DMS153 (cell line): Measurements from ENCODE around the gene SLC25A13.
A peak's percentile ranks its signal among the peaks of the same experiment; 100 is the strongest.
"Not testable (repeated sequence)": the region's sequence is repeated elsewhere in the genome, so short reads cannot be mapped to it uniquely, and the experiment has no call there.

Experiments used
- DNase-seq: peaks from one replicate; lab custom pipeline; 2025; lab: John Stamatoyannopoulos, UW

Gene SLC25A13

DNA sequence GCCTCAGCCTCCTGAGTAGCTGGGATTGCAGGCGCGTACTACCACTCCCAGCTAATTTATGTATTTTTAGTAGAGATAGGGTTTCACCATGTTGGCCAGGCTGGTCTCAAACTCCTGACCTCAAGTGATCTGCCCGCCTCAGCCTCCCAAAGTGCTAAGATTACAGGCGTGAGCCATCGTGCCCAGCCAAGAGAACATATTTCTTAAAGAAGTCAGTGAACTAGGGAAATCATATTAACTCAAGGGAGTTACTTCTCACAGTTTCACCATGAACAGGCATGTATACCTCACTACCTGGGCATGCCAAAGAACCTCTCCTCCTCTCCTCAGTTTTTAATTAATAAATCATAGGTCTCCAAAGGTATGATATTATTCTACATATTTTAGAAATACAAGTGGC is 24.5 kb downstream of the SLC25A13 start:
- not testable (repeated sequence) for DNase-seq

DNA sequence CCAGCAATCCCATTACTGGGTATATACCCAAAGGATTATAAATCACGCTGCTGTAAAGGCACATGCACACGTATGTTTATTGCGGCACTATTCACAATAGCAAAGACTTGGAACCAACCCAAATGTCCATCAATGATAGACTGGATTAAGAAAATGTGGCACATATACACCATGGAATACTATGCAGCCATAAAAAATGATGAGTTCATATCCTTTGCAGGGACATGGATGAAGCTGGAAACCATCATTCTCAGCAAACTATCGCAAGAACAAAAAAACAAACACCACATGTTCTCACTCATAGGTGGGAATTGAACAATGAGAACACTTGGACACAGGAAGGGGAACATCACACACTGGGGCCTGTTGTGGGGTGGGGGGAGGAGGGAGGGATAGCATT is 28.0 kb downstream of the SLC25A13 start:
- not testable (repeated sequence) for DNase-seq

- no peak for DNase-seq
Observed at GRCh38 chr7:96287559-96287958, 34.3 kb downstream of the SLC25A13 start.

- no peak for DNase-seq
Observed at GRCh38 chr7:96287132-96287531, 34.8 kb downstream of the SLC25A13 start.

DNA sequence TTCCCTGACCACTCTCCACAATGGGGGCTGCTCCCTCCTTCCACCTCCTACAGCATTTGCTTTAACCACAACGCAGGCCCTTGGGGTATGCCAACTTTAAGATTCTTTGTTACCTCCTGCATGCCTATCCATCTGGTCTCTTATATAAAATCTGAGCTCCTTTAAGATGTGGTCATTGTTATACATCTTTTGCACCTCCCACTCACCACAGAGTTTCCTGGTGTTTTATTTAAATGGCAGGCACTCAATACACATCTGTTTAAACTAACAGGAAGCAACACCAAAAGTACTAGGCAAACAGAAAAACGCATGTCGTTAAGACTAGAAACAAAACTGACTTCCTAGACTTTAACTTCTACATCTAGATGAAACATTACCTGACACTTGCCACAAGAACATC is 36.3 kb downstream of the SLC25A13 start:
- DNase-seq, result peak; percentile 17

DNA sequence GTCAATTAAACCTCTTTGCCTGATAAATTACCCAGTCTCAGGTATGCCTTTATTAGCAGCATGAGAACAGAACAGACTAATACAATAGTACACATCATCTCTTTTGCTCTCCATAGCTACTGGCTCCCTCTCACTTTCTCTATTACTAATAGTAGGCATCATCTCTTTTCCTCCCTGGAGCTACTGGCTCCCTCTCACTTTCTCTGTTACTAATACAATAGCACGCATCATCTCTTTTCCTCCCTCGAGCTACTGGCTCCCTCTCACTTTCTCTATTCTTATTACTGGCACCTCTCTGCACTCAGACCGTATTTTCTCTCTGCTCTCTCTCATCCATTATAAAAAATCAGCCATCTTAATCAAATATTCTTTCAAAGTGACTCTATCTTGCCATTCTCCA is 37.1 kb downstream of the SLC25A13 start:
- DNase-seq, result no peak

GRCh38 chr7:96284240-96284639 is 37.7 kb downstream of the SLC25A13 start:
- DNase-seq, result no peak

- no peak for DNase-seq
Observed at GRCh38 chr7:96282835-96283234, 39.1 kb downstream of the SLC25A13 start.

DNA sequence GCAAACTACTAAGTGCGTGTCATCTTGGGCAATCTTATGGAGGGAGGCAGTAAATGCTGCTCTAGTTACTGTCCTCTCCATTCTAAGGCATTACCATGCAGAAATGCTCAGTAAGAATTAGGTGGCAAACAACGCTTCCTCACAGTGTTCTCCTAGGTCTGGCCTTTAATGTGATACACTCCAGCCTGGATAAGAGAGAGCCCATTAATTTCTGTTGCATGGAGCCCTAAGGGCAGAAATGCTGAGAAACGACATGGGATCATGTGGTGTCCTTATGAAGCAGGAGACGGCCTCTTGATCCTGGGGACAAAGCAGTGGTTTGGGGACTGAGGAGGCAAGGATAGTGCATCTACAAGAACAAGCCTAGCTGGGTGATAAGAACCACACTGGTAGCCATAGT is 44.0 kb downstream of the SLC25A13 start:
- no peak for DNase-seq

DNA sequence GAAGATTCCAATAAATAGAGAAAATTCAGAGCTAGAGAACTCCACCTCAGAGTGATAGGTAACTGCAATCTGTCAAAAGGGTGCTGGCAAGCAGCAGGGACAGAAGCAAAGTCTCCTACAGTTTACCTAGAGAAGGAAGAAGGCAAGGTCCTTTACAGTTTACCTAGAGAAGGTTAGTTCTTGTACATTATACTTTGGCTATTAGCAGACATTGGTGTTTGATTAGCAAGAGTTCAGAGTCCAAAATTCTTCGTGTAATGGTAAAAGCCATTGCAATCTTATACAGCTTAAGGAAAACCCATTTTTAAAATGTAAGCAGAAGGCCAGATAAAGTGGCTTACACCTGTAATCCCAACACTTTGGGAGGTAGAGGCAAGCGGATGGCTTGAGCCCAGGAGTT is 45.9 kb downstream of the SLC25A13 start:
- DNase-seq, result no peak

- DNase-seq, result no peak
Observed at GRCh38 chr7:96273716-96274115, 48.2 kb downstream of the SLC25A13 start.

GRCh38 chr7:96269246-96269994 is 52.5 kb downstream of the SLC25A13 start:
- DNase-seq, result no peak

DNA sequence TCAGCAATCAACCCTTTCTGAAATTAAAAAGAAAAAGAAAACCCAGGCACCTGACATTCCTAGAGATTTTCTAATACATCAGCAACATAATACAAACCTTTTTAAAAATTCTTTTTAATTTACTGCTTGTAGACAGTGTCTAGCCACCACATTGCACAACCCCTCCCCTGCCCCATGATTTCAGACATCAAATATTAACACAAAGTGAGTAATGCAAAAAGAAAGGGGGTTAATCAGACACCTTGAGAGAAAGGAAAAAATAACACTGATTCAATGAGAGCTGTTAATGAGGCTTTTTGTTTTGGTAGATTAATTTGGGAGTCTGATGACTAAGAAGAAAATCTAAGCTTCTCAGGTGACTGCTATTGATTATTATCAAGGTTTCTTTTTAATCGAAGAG is 55.3 kb downstream of the SLC25A13 start:
- no peak for DNase-seq

DNA sequence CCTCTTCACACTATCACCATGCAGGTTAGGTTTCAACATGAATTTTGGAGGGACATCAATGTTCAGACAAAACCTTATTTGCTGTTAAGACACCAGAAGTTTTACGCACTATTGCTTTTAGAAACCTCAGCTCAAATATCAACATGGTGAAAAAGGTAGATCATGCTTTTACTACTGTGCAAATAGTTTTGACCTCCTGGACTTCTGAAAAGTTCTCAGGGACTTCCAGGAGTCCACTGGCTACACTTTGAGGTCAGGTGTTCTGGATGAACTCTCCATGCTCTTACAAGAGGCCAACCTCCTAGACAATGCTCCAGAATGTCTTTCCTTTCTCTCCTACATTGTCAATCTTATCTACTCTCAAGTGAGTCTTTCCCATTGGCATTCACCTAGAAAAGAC is 55.9 kb downstream of the SLC25A13 start:
- no peak for DNase-seq

- DNase-seq, result no peak
Observed at GRCh38 chr7:96253964-96254363, 67.9 kb downstream of the SLC25A13 start.

DNA sequence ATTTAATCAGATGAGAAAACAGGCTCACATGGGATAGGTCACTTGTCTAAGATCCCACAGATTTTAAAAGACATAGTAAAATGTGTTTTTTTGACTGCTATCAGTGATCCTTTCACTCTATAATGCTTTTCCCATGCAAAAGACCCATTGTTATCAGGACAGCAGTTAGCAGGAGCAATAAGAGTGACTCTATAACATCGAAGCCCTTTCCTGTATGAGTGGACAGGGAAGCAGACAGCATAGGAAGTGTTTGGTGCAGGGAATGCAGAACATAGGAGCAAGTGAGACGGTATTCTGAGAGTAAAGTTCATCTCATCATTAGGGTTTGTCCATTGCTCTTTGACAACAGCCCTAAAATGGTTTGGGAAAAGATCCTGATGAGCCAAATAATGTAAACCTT is 68.5 kb downstream of the SLC25A13 start:
- no peak for DNase-seq

- DNase-seq, result no peak
Observed at GRCh38 chr7:96250776-96251361, 71.0 kb downstream of the SLC25A13 start.

- DNase-seq, result no peak
Observed at GRCh38 chr7:96248405-96248804, 73.5 kb downstream of the SLC25A13 start.

DNA sequence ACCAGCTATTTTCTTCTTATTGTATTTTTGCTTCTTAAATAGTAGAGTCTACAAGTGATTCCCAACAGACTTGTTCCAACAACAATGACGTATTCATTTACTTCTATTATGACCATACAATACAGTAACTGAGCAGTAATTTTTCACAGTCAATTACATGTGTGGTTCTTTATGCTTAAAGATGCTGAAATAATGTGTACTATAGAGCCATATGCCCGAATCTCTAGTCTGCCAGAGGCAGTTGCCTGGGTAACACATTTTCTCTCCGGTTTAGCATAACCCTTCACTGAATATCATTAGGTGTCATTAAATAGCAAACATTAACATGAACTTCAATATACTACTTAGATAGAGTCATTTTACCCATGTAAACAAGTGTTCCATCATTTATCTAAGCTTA is 75.0 kb downstream of the SLC25A13 start:
- DNase-seq, result no peak

GRCh38 chr7:96244992-96245292 is 77.0 kb downstream of the SLC25A13 start:
- no peak for DNase-seq

DNA sequence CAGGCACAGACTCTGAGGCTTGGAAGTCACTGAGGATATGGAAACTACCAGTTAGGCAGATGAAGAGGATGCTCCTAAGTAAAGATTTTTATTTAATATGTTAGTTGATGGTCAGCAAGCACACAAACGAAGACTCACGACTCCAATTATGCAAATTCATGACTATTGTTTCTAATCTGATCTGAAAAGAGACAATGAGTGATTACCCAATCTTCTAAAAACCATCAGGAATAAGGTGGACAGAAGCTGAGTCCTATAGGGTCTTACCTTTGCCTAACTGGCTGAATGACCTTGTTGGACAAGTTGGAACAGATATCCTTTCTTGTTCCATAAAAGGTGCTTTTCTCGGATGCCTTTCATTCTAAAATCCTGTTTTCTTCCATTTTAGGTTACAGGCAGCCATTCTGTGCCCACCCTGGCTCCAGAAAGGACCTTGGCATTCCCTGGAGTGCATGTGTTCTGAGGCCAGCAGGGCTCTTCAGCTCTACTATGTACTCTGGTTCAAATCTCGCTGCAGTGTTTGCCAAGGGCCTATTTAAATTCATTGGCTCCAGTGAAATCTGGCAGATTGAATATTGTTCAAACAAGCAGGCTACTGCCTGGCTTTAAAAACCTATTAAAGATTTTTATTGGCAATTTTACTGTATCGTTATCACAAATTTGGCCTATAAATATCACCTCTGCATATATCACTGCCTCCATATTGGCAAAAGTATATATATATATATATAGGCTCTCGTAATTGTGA is 77.5 kb downstream of the SLC25A13 start:
- no peak for DNase-seq

GRCh38 chr7:96243241-96243640 is 78.7 kb downstream of the SLC25A13 start:
- DNase-seq, result no peak

DNA sequence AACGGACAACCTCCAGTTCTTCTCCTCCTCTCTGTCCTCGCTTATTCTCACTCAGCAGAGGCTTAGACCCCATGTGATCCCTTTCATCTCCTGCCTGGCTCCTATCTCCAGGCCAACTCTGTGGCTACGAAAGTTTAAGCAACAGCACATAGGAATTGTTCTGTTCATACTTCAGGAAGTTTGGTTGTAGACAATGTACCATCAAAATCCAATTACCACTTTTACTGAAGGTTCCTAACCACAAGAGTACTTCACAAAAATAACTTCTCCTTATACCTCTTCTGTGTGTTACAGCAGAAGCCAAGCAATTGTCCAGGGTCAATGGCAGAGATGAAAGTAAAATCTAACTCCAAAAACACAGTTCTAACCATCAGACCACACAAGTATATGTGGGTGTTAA is 80.0 kb downstream of the SLC25A13 start:
- DNase-seq, result no peak
